HepG2 (cell line): Measurements from ENCODE around the gene TRERF1. TPM values are rescaled to one million over a fixed set of nuclear protein-coding genes. Genes with fewer than 3 reads are reported as not detected.

Experiments used
- ATAC-seq: fragments of 200-7000 bp; cut with Tn5 transposase; 3 replicates; pipeline ENCODE4 v1.9.1; 2020; ENCODE audit warnings: mild to moderate bottlenecking, moderate library complexity
- BruUV-seq: library from RNA; stranded (reverse); fragments of 400-500 nt; replicated peaks from 2 replicates; lab custom pipeline; 2021; lab: Mats Ljungman, UMichigan
- CTCF ChIA-PET: fragments of 300-600 bp; formaldehyde crosslinking; extraction: SDS; loops from one replicate; lab custom pipeline; 2021; ENCODE audit warnings: low total read pairs, inconsistent platforms, low intra/inter-chr PET ratio; lab: Yijun Ruan, JAX
- POLR2A ChIA-PET: fragments of 350-600 bp; sonication (Branson Sonifier 250); formaldehyde crosslinking; loops from one replicate; lab custom pipeline; 2020; ENCODE audit warnings: antibody characterized with exemption, inconsistent platforms; lab: Yijun Ruan, JAX
- DNase-seq: peaks from one replicate; pipeline ENCODE4 v3.0.0-alpha.2; 2015; ENCODE audit warnings: low spot score
- FAIRE-seq: peaks from 3 replicates; lab custom pipeline; 2011; peaks lifted over from hg19 to GRCh38; lab: Jason Lieb, UNC
- H2AFZ ChIP-seq: one replicate; pipeline ENCODE4 v1.6.1; 2011; ENCODE audit warnings: low read length, inconsistent platforms
- H3K27ac ChIP-seq: fragments of 300-600 bp; 3 replicates; pipeline ENCODE4 v1.8.0; 2011; ENCODE audit warnings: mixed run types, mild to moderate bottlenecking, mixed read lengths, low read length, inconsistent platforms; ENCODE audit not compliant: insufficient read depth; ENCODE audit errors: extremely low read length
- H3K27me3 ChIP-seq, 2 experiments: fragments of 200-600 bp in 1 of 2; 2 replicates in 1 of 2; 3 replicates in 1 of 2; pipeline versions ENCODE4 v1.6.0 to v1.8.0; 2011; ENCODE audit warnings: low read length in 2 of 2, mild to moderate bottlenecking in 2 of 2, moderate library complexity in 2 of 2, inconsistent platforms in 1 of 2; ENCODE audit not compliant: insufficient read depth in 2 of 2, control insufficient read depth in 1 of 2
- H3K36me3 ChIP-seq, 2 experiments: fragments of 200-600 bp in 1 of 2; replicated peaks in 1 of 2; 2 replicates in 1 of 2; 3 replicates in 1 of 2; pipeline versions ENCODE4 v1.5.1 to v1.8.0; 2011; ENCODE audit warnings: low read length in 2 of 2, inconsistent platforms in 1 of 2; ENCODE audit not compliant: insufficient read depth in 2 of 2, control insufficient read depth in 1 of 2
- H3K4me1 ChIP-seq: 2 replicates; pipeline ENCODE4 v1.5.1; 2012; ENCODE audit warnings: low read length, inconsistent platforms; ENCODE audit not compliant: insufficient read depth
- H3K4me2 ChIP-seq: 2 replicates; pipeline ENCODE4 v1.6.0; 2011; ENCODE audit warnings: low read depth, low read length, inconsistent platforms
- H3K4me3 ChIP-seq, 3 experiments: fragments of 200-600 bp in 1 of 3; sonication (generic), shearing (Covaris generic) in 1 of 3; replicated peaks in 1 of 3; 2 replicates each; pipeline ENCODE4 v1.5.1; 2011 to 2016; ENCODE audit warnings: low read length in 3 of 3, inconsistent platforms in 2 of 3, low read depth in 2 of 3, mild to moderate bottlenecking in 2 of 3, control low read depth in 1 of 3, mixed read lengths in 1 of 3; ENCODE audit not compliant: insufficient read depth in 1 of 3
- H3K79me2 ChIP-seq: one replicate; pipeline ENCODE4 v1.6.1; 2011; ENCODE audit warnings: low read length, inconsistent platforms; ENCODE audit not compliant: insufficient read depth
- H3K9ac ChIP-seq: 2 replicates; pipeline ENCODE4 v1.6.0; 2011; ENCODE audit warnings: mild to moderate bottlenecking, low read depth, low read length, inconsistent platforms; ENCODE audit not compliant: insufficient read depth
- H3K9me3 ChIP-seq: 2 replicates; pipeline ENCODE4 v1.5.1; 2012; ENCODE audit warnings: mild to moderate bottlenecking, low read length
- H4K20me1 ChIP-seq: 2 replicates; pipeline ENCODE4 v1.6.0; 2011; ENCODE audit warnings: inconsistent platforms, mild to moderate bottlenecking, low read length, moderate library complexity; ENCODE audit not compliant: insufficient read depth
- DBP ChIP-seq: sonication (generic); formaldehyde crosslinking; IDR thresholded peaks from 2 replicates; pipeline ENCODE4 v1.4.0; 2020; ENCODE audit warnings: missing genetic modification reagents; ENCODE audit errors: not compliant biosample characterization
- KIAA2018 ChIP-seq: sonication (generic); formaldehyde crosslinking; IDR thresholded peaks from 2 replicates; pipeline ENCODE4 v1.5.0; 2020; ENCODE audit warnings: mild to moderate bottlenecking, missing genetic modification reagents, borderline replicate concordance
- PRDM10 ChIP-seq: sonication (generic); formaldehyde crosslinking; IDR thresholded peaks from 2 replicates; pipeline ENCODE4 v1.4.0; 2020; ENCODE audit warnings: low read depth, missing genetic modification reagents
- SRSF4 ChIP-seq: fragments of 200-400 bp; formaldehyde crosslinking; IDR thresholded peaks from one replicate; pipeline ENCODE4 v1.6.1; 2018; ENCODE audit warnings: mild to moderate bottlenecking, low read depth, low read length, moderate library complexity; ENCODE audit not compliant: poor library complexity, severe bottlenecking
- STAG1 ChIP-seq: sonication (generic); formaldehyde crosslinking; IDR thresholded peaks from 2 replicates; pipeline ENCODE4 v1.4.0; 2020; ENCODE audit warnings: missing genetic modification reagents
- WGBS: methylation state at CpG from one replicate; pipeline ENCODE4 v1.1.6; 2017; ENCODE audit warnings: low lambda C conversion rate; 5-methylcytosine and 5-hydroxymethylcytosine counted together
- in situ Hi-C: cut with HindIII; loops from 2 replicates; pipeline ENCODE4 v1.10.0; 2017; ENCODE audit warnings: low pct_unique_long_range_greater_than_20kb; ENCODE audit not compliant: extremely low pct_ligation_motif_present
- intact Hi-C: fragments of 100-400 bp; cut with micrococcal nuclease; formaldehyde crosslinking; loops from one replicate; pipeline ENCODE4 v1.10.0; 2022; ENCODE audit not compliant: unreplicated experiment
- polyA plus RNA-seq, 8 experiments: library from polyadenylated mRNA; depleted of rRNA in 3 of 8; stranded (reverse) in 7 of 8; unstranded in 1 of 8; fragments of >200 nt; fragmentation: Illumina TruSeq in 4 of 8; extraction: Trizol in 4 of 8; gene quantifications; 2 replicates each; pipeline versions ENCODE4 v1.2.1 to v1.2.3, GENCODE V29; 2011 to 2016; ENCODE audit warnings: low read depth in 4 of 8, missing spikeins in 1 of 8, mixed read lengths in 1 of 8; ENCODE audit not compliant: insufficient read depth in 1 of 8
- total RNA-seq, 5 experiments: library from RNA; depleted of rRNA; stranded (reverse); fragments of >200 nt; fragmentation: Illumina TruSeq; extraction: Trizol; gene quantifications; 2 replicates each; pipeline ENCODE4 v1.2.3, GENCODE V29; 2016; ENCODE audit warnings: low read depth in 1 of 5
- TF ChIP-seq, protein P1 (sequence below): sonication (generic); formaldehyde crosslinking; IDR thresholded peaks from 2 replicates; pipeline ENCODE4 v1.4.0; 2020; ENCODE audit warnings: missing genetic modification reagents

Gene TRERF1
- total and polyA plus RNA-seq, 2 of the 13 experiments (the other 11 are each of a cell fraction or from before 2014, with no cell fraction given): 0.02 TPM; not detected in 1

DNA sequence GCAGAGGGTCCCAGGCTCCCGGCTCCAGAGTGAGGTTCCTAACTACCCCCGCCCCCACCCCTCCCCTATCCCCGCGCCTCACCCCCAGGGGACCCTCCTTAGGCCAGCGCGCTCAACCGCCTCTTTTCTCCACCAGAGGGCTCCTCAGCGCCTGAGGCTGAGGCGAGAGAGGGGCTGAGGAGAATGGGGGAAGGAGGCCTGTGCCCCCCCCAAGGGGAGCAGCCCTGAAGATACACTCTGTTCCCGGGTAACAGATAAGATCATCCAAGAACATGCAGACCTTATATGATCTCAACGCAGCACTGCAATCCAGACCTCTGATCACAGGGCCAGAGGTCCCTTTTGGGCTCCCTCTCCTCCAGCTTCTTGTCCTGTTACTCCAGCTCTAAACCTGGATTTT lies 190.8 kb downstream of the TRERF1 start:
- peak; percentile 85 for ATAC-seq
- no peaks in the 10 kb centered on the region for H3K9me3 ChIP-seq
- in situ Hi-C loops (loop anchor here (5.0 kb wide), 1 partner anchor 286 kb away; no protein-coding TSS in a partner anchor), intact Hi-C loops (no loop called here)
- no TSS peak for BruUV-seq
- 33% methylated on average over 10 of the region's 11 CpGs for WGBS
- FAIRE-seq: no peak
- no peaks in the 10 kb centered on the region for H3K36me3 ChIP-seq
- no peak overlapping the region for H3K27ac ChIP-seq
- 0 out of 2 replicates have a peak overlapping the region, but pooled peaks have one; percentile 59 for H3K4me2 ChIP-seq
- ChIA-PET POLR2A (interaction anchor here (0.9 to 1.7 kb wide), 3 partner anchors 22 to 303 kb away, joined by 3 to 4 read pairs (median 3); partner anchors contain the start of gene UBR2), CTCF (no interaction called here)
- H2AFZ ChIP-seq: no peak overlapping the region
- no peak for DNase-seq
- H3K79me2 ChIP-seq: no peaks in the 10 kb centered on the region
- peak overlapping the region in 1 of 3 experiments; percentile 49; a peak in 1 of 6 replicates for H3K4me3 ChIP-seq
- no peak overlapping the region for H3K9ac ChIP-seq
- H3K4me1 ChIP-seq: peaks cover 8% of the 10 kb centered on the region; the same call in 1 of the 2 replicates
- H4K20me1 ChIP-seq: no peaks in the 10 kb centered on the region
- H3K27me3 ChIP-seq: peaks cover 4 to 21% of the 10 kb centered on the region in 2 experiments; a peak in 3 of 5 replicates
- TF ChIP-seq, protein P1, sequence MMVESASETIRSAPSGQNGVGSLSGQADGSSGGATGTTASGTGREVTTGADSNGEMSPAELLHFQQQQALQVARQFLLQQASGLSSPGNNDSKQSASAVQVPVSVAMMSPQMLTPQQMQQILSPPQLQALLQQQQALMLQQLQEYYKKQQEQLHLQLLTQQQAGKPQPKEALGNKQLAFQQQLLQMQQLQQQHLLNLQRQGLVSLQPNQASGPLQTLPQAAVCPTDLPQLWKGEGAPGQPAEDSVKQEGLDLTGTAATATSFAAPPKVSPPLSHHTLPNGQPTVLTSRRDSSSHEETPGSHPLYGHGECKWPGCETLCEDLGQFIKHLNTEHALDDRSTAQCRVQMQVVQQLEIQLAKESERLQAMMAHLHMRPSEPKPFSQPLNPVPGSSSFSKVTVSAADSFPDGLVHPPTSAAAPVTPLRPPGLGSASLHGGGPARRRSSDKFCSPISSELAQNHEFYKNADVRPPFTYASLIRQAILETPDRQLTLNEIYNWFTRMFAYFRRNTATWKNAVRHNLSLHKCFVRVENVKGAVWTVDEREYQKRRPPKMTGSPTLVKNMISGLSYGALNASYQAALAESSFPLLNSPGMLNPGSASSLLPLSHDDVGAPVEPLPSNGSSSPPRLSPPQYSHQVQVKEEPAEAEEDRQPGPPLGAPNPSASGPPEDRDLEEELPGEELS (CRISPR knock-in tag): no peak
- TF ChIP-seq STAG1 (CRISPR knock-in tag) (peak; percentile 39; the same call in 1 of the 2 replicates), PRDM10 (CRISPR knock-in tag) (no peak), KIAA2018 (CRISPR knock-in tag) (no peak), SRSF4 (no peak), DBP (no peak)
